Keratinocyte (primary cell): ENCODE results near the gene TFDP2. TPM values are rescaled to one million over a fixed set of nuclear protein-coding genes. Genes with fewer than 3 reads are reported as not detected.

ENCODE experiments used
- DNase-seq: peaks from one replicate; pipeline ENCODE4 v3.0.0-alpha.2; 2011; ENCODE audit warnings: low read depth, missing footprints, low spot score
- FAIRE-seq: peaks from 2 replicates; lab custom pipeline; 2011; peaks lifted over from hg19 to GRCh38; lab: Jason Lieb, UNC
- H2AFZ ChIP-seq: 2 replicates; pipeline ENCODE4 v1.6.0; 2012; ENCODE audit warnings: low read length, control low read depth, inconsistent platforms; ENCODE audit not compliant: control insufficient read depth
- H3K27ac ChIP-seq: 2 replicates; pipeline ENCODE4 v1.5.1; 2011; ENCODE audit warnings: low read length; ENCODE audit not compliant: control insufficient read depth, insufficient read depth
- H3K27me3 ChIP-seq: 3 replicates; pipeline ENCODE4 v1.6.0; 2011; ENCODE audit warnings: low read length; ENCODE audit not compliant: control insufficient read depth, insufficient read depth; ENCODE audit errors: extremely low read depth
- H3K36me3 ChIP-seq, 2 experiments: 2 replicates in 1 of 2; 3 replicates in 1 of 2; pipeline ENCODE4 v1.5.1; 2011; ENCODE audit warnings: low read length in 2 of 2, mild to moderate bottlenecking in 1 of 2; ENCODE audit not compliant: control insufficient read depth in 2 of 2, insufficient read depth in 2 of 2; ENCODE audit errors: extremely low read depth in 1 of 2
- H3K4me1 ChIP-seq: 3 replicates; pipeline ENCODE4 v1.5.1; 2011; ENCODE audit warnings: low read length; ENCODE audit not compliant: control insufficient read depth, insufficient read depth; ENCODE audit errors: extremely low read depth
- H3K4me2 ChIP-seq: 3 replicates; pipeline ENCODE4 v1.6.0; 2011; ENCODE audit warnings: low read depth, low read length; ENCODE audit not compliant: control insufficient read depth, insufficient read depth; ENCODE audit errors: extremely low read depth
- H3K4me3 ChIP-seq, 3 experiments: fragments of 200-600 bp in 1 of 3; sonication (generic) in 1 of 3; 2 replicates in 2 of 3; 3 replicates in 1 of 3; pipeline ENCODE4 v1.5.1; 2011 to 2016; ENCODE audit warnings: low read length in 3 of 3, mild to moderate bottlenecking in 3 of 3, control low read depth in 2 of 3, inconsistent platforms in 1 of 3, low read depth in 1 of 3, mixed read lengths in 1 of 3, mixed run types in 1 of 3, moderate library complexity in 1 of 3; ENCODE audit not compliant: control insufficient read depth in 2 of 3, insufficient read depth in 2 of 3; ENCODE audit errors: extremely low read depth in 1 of 3
- H3K79me2 ChIP-seq: 2 replicates; pipeline ENCODE4 v1.6.0; 2012; ENCODE audit warnings: low read length; ENCODE audit not compliant: control insufficient read depth, insufficient read depth
- H3K9ac ChIP-seq: 3 replicates; pipeline ENCODE4 v1.6.0; 2011; ENCODE audit warnings: low read length; ENCODE audit not compliant: control insufficient read depth, insufficient read depth; ENCODE audit errors: extremely low read depth
- H3K9me1 ChIP-seq: 3 replicates; pipeline ENCODE4 v1.6.0; 2011; ENCODE audit warnings: low read length; ENCODE audit not compliant: control insufficient read depth, insufficient read depth; ENCODE audit errors: extremely low read depth
- H3K9me3 ChIP-seq: 2 replicates; pipeline ENCODE4 v1.5.1; 2012; ENCODE audit warnings: low read depth, low read length; ENCODE audit not compliant: control insufficient read depth
- H4K20me1 ChIP-seq: 3 replicates; pipeline ENCODE4 v1.6.0; 2011; ENCODE audit warnings: low read length; ENCODE audit not compliant: control insufficient read depth, insufficient read depth; ENCODE audit errors: extremely low read depth
- CTCF ChIP-seq, 3 experiments: IDR thresholded peaks in 1 of 3; conservative IDR thresholded peaks in 1 of 3; optimal IDR thresholded peaks in 1 of 3; 2 replicates in 2 of 3; 3 replicates in 1 of 3; pipeline versions ENCODE3 to v1.5.1; 2011; ENCODE audit warnings: low read length in 3 of 3, mild to moderate bottlenecking in 3 of 3, moderate library complexity in 2 of 3, control low read depth in 1 of 3, inconsistent platforms in 1 of 3; ENCODE audit not compliant: insufficient read depth in 2 of 3; ENCODE audit errors: extremely low read depth in 1 of 3
- EZH2 ChIP-seq: IDR thresholded peaks from one replicate; pipeline ENCODE4 v1.6.1; 2012; ENCODE audit warnings: inconsistent platforms, mild to moderate bottlenecking, low read length, moderate library complexity
- dilution Hi-C: fragments of 300-500 bp; cut with MboI; formaldehyde crosslinking; loops from one replicate; pipeline ENCODE4 v1.7.0; 2020; ENCODE audit warnings: low sequenced_read_pairs; ENCODE audit not compliant: extremely low pct_ligation_motif_present
- polyA plus RNA-seq, 5 experiments: library from polyadenylated mRNA; depleted of rRNA in 3 of 5; stranded (reverse) in 3 of 5; stranded (forward) in 1 of 5; unstranded in 1 of 5; fragments of >200 nt; gene quantifications; 1 replicate in 1 of 5; 2 replicates in 3 of 5; 3 replicates in 1 of 5; pipeline versions ENCODE4 v1.2.1 to v1.2.3, GENCODE V29; 2011 to 2012; ENCODE audit warnings: missing spikeins in 2 of 5, low read depth in 1 of 5, low replicate concordance in 1 of 5

The TFDP2 gene
- polyA plus RNA-seq, 1 donor (not counting 4 experiments of a cell fraction or from before 2014, with no cell fraction given): 40.6 TPM

- no peaks in the 10 kb centered on the region for H4K20me1 ChIP-seq
- H3K9me3 ChIP-seq: no peaks in the 10 kb centered on the region
- H3K4me3 ChIP-seq: no peak overlapping the region
- no peaks in the 10 kb centered on the region for H3K9me1 ChIP-seq
- H3K79me2 ChIP-seq: no peaks in the 10 kb centered on the region
- H3K9ac ChIP-seq: no peak overlapping the region
- TF ChIP-seq CTCF (optimal IDR thresholded peaks at IDR 0.05 in 1 of 3, IDR thresholded peaks at IDR 0.05 in 1 of 3, conservative IDR thresholded peaks at IDR 0.05 in 1 of 3; ENCODE audit: extremely low read depth in 1 of 3, insufficient read depth in 2 of 3, low read length in 3 of 3) (no peak), EZH2 (no peak)
- H3K4me1 ChIP-seq: peaks cover 10% of the 10 kb centered on the region
- H3K4me2 ChIP-seq: peak overlapping the region; percentile 39
- no peaks in the 10 kb centered on the region for H3K27me3 ChIP-seq
- no peak overlapping the region for H3K27ac ChIP-seq
- no peaks in the 10 kb centered on the region for H3K36me3 ChIP-seq
- H2AFZ ChIP-seq: peak overlapping the region; percentile 13
- FAIRE-seq: peak; percentile 36
- dilution Hi-C loops: no loop called here
- DNase-seq: no peak
These were observed 4.8 kb upstream of the TFDP2 start for GRCh38 chr3:142154186-142154585.

DNA sequence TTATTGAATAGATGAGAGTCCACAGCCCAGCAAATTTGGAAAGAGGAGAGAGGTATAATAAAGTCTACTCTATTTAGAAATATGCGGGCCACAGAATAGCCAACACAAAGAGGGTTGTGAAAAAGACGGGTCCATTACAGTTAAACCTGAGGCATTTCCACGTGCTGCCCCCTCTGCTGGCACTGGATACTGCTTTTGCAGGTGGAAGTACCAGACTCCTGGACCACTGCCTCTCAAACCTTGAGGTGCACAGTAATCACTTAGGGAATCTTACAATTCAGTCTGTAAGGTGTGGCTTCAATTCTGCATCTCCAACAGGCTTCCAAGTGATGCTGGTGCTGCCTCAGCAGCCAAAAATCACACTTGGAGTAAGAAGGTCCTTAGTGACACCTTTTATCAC lies 3.0 kb upstream of the TFDP2 start:
- Histone ChIP-seq H3K79me2 (peaks cover 5% of the 10 kb centered on the region), H3K27ac (no peak overlapping the region), H3K36me3 (no peaks in the 10 kb centered on the region), H3K9ac (no peak overlapping the region), H3K4me1 (peaks cover 18% of the 10 kb centered on the region), H3K9me3 (no peaks in the 10 kb centered on the region), H3K9me1 (no peaks in the 10 kb centered on the region), H3K4me2 (no peak overlapping the region), H3K27me3 (no peaks in the 10 kb centered on the region), H2AFZ (no peak overlapping the region), H4K20me1 (no peaks in the 10 kb centered on the region), H3K4me3 (no peak overlapping the region)
- FAIRE-seq (no peak), DNase-seq (no peak)
- dilution Hi-C loops: no loop called here
- TF ChIP-seq EZH2: no peak
- TF ChIP-seq CTCF (optimal IDR thresholded peaks at IDR 0.05 in 1 of 3, IDR thresholded peaks at IDR 0.05 in 1 of 3, conservative IDR thresholded peaks at IDR 0.05 in 1 of 3; ENCODE audit: extremely low read depth in 1 of 3, insufficient read depth in 2 of 3, low read length in 3 of 3): peak in 2 of 3 experiments; percentile 21 to 37
